WTC11 (cell line): Measurements from ENCODE around the gene CHD6.

Experiments
- CREB1 ChIP-seq: sonication (generic); formaldehyde crosslinking; IDR thresholded peaks from 2 replicates; pipeline ENCODE4 v1.8.0; 2023; ENCODE audit warnings: mild to moderate bottlenecking, missing genetic modification reagents
- IRF2 ChIP-seq: sonication (generic); formaldehyde crosslinking; IDR thresholded peaks from 2 replicates; pipeline ENCODE4 v1.8.0; 2022; ENCODE audit warnings: low read depth, missing genetic modification reagents, borderline replicate concordance
- JUN ChIP-seq: sonication (generic); formaldehyde crosslinking; IDR thresholded peaks from 2 replicates; pipeline ENCODE4 v1.8.0; 2023; ENCODE audit warnings: mild to moderate bottlenecking, missing genetic modification reagents
- NR3C1 ChIP-seq: sonication (generic); formaldehyde crosslinking; conservative IDR thresholded peaks from 2 replicates; pipeline ENCODE4 v1.8.1; 2023; ENCODE audit warnings: low read depth, mild to moderate bottlenecking, missing genetic modification reagents
- SP1 ChIP-seq: sonication (generic); formaldehyde crosslinking; conservative IDR thresholded peaks from 2 replicates; pipeline ENCODE4 v1.8.1; 2022; ENCODE audit warnings: missing genetic modification reagents
- ZBTB21 ChIP-seq: sonication (generic); formaldehyde crosslinking; IDR thresholded peaks from 2 replicates; pipeline ENCODE4 v1.8.1; 2023; ENCODE audit warnings: mild to moderate bottlenecking, missing genetic modification reagents, borderline replicate concordance
- ZNF138 ChIP-seq: sonication (generic); formaldehyde crosslinking; conservative IDR thresholded peaks from 2 replicates; pipeline ENCODE4 v1.8.1; 2022; ENCODE audit warnings: mild to moderate bottlenecking, moderate library complexity, missing genetic modification reagents
- TF ChIP-seq, protein P1 (sequence below): fragments of 200-600 bp; IDR thresholded peaks from 2 replicates; pipeline ENCODE4 v1.8.0; 2022; ENCODE audit warnings: antibody characterized with exemption
- TF ChIP-seq, protein P2 (sequence below): sonication (generic); formaldehyde crosslinking; IDR thresholded peaks from 2 replicates; pipeline ENCODE4 v1.8.0; 2023; ENCODE audit warnings: missing genetic modification reagents, mild to moderate bottlenecking, borderline replicate concordance
- TF ChIP-seq, protein P3 (sequence below): sonication (generic); formaldehyde crosslinking; IDR thresholded peaks from 2 replicates; pipeline ENCODE4 v1.8.0; 2023; ENCODE audit warnings: missing genetic modification reagents
- TF ChIP-seq, protein P4 (sequence below): sonication (generic); formaldehyde crosslinking; IDR thresholded peaks from 2 replicates; pipeline ENCODE4 v1.8.1; 2022; ENCODE audit warnings: low read depth, mild to moderate bottlenecking, moderate library complexity, missing genetic modification reagents, borderline replicate concordance
- TF ChIP-seq, protein P5 (sequence below): fragments of 250-450 bp; sonication (Bioruptor Pico); IDR thresholded peaks from 2 replicates; pipeline ENCODE4 v1.9.0; 2021; ENCODE audit warnings: moderate library complexity, mild to moderate bottlenecking, inconsistent platforms, borderline replicate concordance
- TF ChIP-seq, protein P6 (sequence below): sonication (generic); formaldehyde crosslinking; IDR thresholded peaks from 2 replicates; pipeline ENCODE4 v1.8.0; 2022; ENCODE audit warnings: mild to moderate bottlenecking, missing genetic modification reagents
- TF ChIP-seq, protein P7 (sequence below): sonication (generic); formaldehyde crosslinking; IDR thresholded peaks from 2 replicates; pipeline ENCODE4 v1.8.1; 2022; ENCODE audit warnings: mild to moderate bottlenecking, moderate library complexity, missing genetic modification reagents

DNA sequence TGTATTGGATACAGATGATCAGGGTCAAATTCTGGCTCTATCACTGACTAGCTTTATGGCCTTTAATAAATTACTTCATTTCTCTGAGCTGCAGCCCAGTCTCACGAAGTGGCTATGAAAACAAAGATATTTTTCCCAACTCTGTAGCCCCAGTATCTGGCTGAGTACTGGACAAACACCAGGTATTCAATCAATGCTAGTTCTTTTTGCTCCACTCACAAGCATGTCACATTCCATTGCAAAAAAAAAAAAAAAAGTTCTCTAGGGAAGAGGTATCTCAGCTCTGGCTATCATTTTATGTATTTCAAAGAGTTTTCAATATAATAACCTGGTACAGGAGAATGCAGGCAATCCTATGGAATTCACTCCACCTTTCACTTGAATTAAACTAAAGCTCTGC, 3.1 kb downstream of the CHD6 start:
- no peak for TF ChIP-seq JUN (CRISPR knock-in tag)
- TF ChIP-seq, protein P1, sequence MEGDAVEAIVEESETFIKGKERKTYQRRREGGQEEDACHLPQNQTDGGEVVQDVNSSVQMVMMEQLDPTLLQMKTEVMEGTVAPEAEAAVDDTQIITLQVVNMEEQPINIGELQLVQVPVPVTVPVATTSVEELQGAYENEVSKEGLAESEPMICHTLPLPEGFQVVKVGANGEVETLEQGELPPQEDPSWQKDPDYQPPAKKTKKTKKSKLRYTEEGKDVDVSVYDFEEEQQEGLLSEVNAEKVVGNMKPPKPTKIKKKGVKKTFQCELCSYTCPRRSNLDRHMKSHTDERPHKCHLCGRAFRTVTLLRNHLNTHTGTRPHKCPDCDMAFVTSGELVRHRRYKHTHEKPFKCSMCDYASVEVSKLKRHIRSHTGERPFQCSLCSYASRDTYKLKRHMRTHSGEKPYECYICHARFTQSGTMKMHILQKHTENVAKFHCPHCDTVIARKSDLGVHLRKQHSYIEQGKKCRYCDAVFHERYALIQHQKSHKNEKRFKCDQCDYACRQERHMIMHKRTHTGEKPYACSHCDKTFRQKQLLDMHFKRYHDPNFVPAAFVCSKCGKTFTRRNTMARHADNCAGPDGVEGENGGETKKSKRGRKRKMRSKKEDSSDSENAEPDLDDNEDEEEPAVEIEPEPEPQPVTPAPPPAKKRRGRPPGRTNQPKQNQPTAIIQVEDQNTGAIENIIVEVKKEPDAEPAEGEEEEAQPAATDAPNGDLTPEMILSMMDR = no peak
- TF ChIP-seq, protein P2, sequence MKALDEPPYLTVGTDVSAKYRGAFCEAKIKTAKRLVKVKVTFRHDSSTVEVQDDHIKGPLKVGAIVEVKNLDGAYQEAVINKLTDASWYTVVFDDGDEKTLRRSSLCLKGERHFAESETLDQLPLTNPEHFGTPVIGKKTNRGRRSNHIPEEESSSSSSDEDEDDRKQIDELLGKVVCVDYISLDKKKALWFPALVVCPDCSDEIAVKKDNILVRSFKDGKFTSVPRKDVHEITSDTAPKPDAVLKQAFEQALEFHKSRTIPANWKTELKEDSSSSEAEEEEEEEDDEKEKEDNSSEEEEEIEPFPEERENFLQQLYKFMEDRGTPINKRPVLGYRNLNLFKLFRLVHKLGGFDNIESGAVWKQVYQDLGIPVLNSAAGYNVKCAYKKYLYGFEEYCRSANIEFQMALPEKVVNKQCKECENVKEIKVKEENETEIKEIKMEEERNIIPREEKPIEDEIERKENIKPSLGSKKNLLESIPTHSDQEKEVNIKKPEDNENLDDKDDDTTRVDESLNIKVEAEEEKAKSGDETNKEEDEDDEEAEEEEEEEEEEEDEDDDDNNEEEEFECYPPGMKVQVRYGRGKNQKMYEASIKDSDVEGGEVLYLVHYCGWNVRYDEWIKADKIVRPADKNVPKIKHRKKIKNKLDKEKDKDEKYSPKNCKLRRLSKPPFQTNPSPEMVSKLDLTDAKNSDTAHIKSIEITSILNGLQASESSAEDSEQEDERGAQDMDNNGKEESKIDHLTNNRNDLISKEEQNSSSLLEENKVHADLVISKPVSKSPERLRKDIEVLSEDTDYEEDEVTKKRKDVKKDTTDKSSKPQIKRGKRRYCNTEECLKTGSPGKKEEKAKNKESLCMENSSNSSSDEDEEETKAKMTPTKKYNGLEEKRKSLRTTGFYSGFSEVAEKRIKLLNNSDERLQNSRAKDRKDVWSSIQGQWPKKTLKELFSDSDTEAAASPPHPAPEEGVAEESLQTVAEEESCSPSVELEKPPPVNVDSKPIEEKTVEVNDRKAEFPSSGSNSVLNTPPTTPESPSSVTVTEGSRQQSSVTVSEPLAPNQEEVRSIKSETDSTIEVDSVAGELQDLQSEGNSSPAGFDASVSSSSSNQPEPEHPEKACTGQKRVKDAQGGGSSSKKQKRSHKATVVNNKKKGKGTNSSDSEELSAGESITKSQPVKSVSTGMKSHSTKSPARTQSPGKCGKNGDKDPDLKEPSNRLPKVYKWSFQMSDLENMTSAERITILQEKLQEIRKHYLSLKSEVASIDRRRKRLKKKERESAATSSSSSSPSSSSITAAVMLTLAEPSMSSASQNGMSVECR (CRISPR knock-in tag) = no peak
- no peak for TF ChIP-seq CREB1 (CRISPR knock-in tag)
- TF ChIP-seq, protein P3, sequence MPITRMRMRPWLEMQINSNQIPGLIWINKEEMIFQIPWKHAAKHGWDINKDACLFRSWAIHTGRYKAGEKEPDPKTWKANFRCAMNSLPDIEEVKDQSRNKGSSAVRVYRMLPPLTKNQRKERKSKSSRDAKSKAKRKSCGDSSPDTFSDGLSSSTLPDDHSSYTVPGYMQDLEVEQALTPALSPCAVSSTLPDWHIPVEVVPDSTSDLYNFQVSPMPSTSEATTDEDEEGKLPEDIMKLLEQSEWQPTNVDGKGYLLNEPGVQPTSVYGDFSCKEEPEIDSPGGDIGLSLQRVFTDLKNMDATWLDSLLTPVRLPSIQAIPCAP (CRISPR knock-in tag) = no peak
- TF ChIP-seq, protein P4, sequence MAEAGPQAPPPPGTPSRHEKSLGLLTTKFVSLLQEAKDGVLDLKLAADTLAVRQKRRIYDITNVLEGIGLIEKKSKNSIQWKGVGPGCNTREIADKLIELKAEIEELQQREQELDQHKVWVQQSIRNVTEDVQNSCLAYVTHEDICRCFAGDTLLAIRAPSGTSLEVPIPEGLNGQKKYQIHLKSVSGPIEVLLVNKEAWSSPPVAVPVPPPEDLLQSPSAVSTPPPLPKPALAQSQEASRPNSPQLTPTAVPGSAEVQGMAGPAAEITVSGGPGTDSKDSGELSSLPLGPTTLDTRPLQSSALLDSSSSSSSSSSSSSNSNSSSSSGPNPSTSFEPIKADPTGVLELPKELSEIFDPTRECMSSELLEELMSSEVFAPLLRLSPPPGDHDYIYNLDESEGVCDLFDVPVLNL (CRISPR knock-in tag) = no peak
- TF ChIP-seq, protein P5, sequence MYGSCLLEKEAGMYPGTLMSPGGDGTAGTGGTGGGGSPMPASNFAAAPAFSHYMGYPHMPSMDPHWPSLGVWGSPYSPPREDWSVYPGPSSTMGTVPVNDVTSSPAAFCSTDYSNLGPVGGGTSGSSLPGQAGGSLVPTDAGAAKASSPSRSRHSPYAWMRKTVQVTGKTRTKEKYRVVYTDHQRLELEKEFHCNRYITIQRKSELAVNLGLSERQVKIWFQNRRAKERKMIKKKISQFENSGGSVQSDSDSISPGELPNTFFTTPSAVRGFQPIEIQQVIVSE (CRISPR knock-in tag) = no peak
- TF ChIP-seq NR3C1 (CRISPR knock-in tag) = no peak
- TF ChIP-seq ZNF138 (CRISPR knock-in tag) = no peak
- TF ChIP-seq SP1 (CRISPR knock-in tag) = no peak
- TF ChIP-seq IRF2 (CRISPR knock-in tag) = no peak
- no peak for TF ChIP-seq ZBTB21 (CRISPR knock-in tag)
- TF ChIP-seq, protein P6, sequence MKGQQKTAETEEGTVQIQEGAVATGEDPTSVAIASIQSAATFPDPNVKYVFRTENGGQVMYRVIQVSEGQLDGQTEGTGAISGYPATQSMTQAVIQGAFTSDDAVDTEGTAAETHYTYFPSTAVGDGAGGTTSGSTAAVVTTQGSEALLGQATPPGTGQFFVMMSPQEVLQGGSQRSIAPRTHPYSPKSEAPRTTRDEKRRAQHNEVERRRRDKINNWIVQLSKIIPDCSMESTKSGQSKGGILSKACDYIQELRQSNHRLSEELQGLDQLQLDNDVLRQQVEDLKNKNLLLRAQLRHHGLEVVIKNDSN (CRISPR knock-in tag) = no peak
- TF ChIP-seq, protein P7, sequence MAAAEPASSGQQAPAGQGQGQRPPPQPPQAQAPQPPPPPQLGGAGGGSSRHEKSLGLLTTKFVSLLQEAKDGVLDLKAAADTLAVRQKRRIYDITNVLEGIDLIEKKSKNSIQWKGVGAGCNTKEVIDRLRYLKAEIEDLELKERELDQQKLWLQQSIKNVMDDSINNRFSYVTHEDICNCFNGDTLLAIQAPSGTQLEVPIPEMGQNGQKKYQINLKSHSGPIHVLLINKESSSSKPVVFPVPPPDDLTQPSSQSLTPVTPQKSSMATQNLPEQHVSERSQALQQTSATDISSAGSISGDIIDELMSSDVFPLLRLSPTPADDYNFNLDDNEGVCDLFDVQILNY (CRISPR knock-in tag) = no peak
